H1 (cell line): ENCODE measurements around the gene CCDC51.

Source experiments
- BACH1 ChIP-seq: IDR thresholded peaks from 2 replicates; pipeline ENCODE4 v1.6.1; 2012; ENCODE audit warnings: low read length, improper control_type of control experiment
- EP300 ChIP-seq, 2 experiments: IDR thresholded peaks; 1 replicate in 1 of 2; 2 replicates in 1 of 2; pipeline ENCODE4 v1.6.1; 2011 to 2012; ENCODE audit warnings: low read depth in 2 of 2, low read length in 2 of 2, mild to moderate bottlenecking in 2 of 2, borderline replicate concordance in 1 of 2, inconsistent platforms in 1 of 2, moderate library complexity in 1 of 2
- PHF8 ChIP-seq: fragments of 200-600 bp; sonication (generic); conservative IDR thresholded peaks from 2 replicates; pipeline ENCODE4 v1.7.1; 2012; ENCODE audit warnings: low read depth, mild to moderate bottlenecking, inconsistent platforms, low read length, moderate library complexity
- TCF12 ChIP-seq: IDR thresholded peaks from 2 replicates; pipeline ENCODE4 v1.6.1; 2011; ENCODE audit warnings: low read depth, mild to moderate bottlenecking, low read length
- TF ChIP-seq, protein P1 (sequence below), 3 experiments: IDR thresholded peaks; 1 replicate in 2 of 3; 2 replicates in 1 of 3; pipeline versions ENCODE4 v1.5.1 to v1.6.1; 2011; ENCODE audit warnings: low read length in 3 of 3, mild to moderate bottlenecking in 3 of 3, inconsistent platforms in 2 of 3, low read depth in 1 of 3, moderate library complexity in 1 of 3; ENCODE audit not compliant: insufficient read depth in 1 of 3; ENCODE audit errors: control extremely low read depth in 1 of 3
- TF ChIP-seq, protein P2 (sequence below): IDR thresholded peaks from 2 replicates; pipeline ENCODE4 v1.6.1; 2012; ENCODE audit warnings: inconsistent platforms
- TF ChIP-seq, protein P3 (sequence below): IDR thresholded peaks from 2 replicates; pipeline ENCODE4 v1.6.1; 2011; ENCODE audit warnings: low read length, improper control_type of control experiment

DNA sequence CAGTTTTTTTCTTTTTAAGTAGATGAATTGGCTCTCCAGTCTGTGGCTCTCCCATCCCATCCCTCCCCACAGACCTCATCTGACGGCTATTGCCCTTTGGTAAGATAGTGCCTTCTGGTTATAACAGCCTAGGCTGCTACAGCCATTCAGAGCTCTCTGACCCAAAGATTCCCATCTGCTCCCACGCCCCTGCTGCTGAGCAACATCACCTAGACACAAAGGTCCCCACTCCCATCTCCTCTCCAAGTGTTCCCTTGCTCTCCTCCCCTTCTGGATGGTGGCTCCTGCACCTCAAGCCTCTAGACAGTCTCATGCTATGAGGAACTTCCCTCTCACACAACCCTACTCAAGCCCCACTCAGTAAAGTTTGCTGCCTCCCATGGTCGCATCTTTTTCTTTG, 44.2 kb downstream of the CCDC51 start:
- TF ChIP-seq EP300 (IDR thresholded peaks at IDR 0.05; ENCODE audit: borderline replicate concordance in 1 of 2, low read depth in 2 of 2, low read length in 2 of 2), result no peak
- TF ChIP-seq, protein P1, sequence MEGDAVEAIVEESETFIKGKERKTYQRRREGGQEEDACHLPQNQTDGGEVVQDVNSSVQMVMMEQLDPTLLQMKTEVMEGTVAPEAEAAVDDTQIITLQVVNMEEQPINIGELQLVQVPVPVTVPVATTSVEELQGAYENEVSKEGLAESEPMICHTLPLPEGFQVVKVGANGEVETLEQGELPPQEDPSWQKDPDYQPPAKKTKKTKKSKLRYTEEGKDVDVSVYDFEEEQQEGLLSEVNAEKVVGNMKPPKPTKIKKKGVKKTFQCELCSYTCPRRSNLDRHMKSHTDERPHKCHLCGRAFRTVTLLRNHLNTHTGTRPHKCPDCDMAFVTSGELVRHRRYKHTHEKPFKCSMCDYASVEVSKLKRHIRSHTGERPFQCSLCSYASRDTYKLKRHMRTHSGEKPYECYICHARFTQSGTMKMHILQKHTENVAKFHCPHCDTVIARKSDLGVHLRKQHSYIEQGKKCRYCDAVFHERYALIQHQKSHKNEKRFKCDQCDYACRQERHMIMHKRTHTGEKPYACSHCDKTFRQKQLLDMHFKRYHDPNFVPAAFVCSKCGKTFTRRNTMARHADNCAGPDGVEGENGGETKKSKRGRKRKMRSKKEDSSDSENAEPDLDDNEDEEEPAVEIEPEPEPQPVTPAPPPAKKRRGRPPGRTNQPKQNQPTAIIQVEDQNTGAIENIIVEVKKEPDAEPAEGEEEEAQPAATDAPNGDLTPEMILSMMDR (IDR thresholded peaks at IDR 0.05; ENCODE audit: control extremely low read depth in 1 of 3, insufficient read depth in 1 of 3, low read depth in 1 of 3, low read length in 3 of 3), result no peak
- TF ChIP-seq TCF12, result no peak
- no peak for TF ChIP-seq BACH1
- TF ChIP-seq PHF8, result no peak
- TF ChIP-seq, protein P2, sequence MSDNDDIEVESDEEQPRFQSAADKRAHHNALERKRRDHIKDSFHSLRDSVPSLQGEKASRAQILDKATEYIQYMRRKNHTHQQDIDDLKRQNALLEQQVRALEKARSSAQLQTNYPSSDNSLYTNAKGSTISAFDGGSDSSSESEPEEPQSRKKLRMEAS, result no peak
- TF ChIP-seq, protein P3, sequence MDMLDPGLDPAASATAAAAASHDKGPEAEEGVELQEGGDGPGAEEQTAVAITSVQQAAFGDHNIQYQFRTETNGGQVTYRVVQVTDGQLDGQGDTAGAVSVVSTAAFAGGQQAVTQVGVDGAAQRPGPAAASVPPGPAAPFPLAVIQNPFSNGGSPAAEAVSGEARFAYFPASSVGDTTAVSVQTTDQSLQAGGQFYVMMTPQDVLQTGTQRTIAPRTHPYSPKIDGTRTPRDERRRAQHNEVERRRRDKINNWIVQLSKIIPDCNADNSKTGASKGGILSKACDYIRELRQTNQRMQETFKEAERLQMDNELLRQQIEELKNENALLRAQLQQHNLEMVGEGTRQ, result no peak
